Measurements from ENCODE around the gene WNT7B.
"Not testable (repeated sequence)": the region's sequence is repeated elsewhere in the genome, so short reads cannot be mapped to it uniquely, and the experiment has no call there.

DNA sequence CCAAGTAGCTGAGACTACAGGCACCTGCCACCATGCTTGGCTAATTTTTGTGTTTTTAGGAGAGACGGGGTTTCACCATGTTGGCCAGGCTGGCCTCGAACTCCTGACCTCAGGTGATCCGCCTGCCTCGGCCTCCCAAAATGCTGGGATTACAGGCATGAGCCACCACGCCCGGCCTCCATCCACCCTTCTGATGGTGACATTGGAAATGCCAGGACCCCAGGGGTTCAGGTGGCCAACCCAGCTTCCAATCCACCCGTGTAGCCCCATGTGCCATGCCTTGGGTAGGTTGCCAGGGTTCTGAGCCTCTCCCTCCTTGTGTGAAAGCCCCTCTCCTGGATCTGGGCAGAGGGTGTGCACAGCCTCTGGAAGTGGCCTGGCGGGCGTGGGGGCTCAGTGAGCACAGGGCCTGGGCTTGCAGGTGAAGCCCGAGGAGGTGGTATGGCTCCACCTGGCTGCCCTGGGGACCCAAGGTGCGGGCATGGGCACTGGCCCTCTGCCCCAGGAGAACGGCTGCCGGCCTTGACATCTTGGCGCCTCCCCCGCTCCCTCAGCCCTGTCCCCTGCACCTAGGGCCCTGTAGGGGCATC lies 28.2 kb upstream of the WNT7B start:
- TF ChIP-seq, protein P1, sequence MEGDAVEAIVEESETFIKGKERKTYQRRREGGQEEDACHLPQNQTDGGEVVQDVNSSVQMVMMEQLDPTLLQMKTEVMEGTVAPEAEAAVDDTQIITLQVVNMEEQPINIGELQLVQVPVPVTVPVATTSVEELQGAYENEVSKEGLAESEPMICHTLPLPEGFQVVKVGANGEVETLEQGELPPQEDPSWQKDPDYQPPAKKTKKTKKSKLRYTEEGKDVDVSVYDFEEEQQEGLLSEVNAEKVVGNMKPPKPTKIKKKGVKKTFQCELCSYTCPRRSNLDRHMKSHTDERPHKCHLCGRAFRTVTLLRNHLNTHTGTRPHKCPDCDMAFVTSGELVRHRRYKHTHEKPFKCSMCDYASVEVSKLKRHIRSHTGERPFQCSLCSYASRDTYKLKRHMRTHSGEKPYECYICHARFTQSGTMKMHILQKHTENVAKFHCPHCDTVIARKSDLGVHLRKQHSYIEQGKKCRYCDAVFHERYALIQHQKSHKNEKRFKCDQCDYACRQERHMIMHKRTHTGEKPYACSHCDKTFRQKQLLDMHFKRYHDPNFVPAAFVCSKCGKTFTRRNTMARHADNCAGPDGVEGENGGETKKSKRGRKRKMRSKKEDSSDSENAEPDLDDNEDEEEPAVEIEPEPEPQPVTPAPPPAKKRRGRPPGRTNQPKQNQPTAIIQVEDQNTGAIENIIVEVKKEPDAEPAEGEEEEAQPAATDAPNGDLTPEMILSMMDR (IDR thresholded peaks at IDR 0.05): not testable (repeated sequence)
- TF ChIP-seq POLR2AphosphoS5, POLR2A (IDR thresholded peaks at IDR 0.05): not testable (repeated sequence)

Measured in transverse colon (tissue), 4 donors.